ENCODE data around the gene GPR6. TPM values are rescaled to one million over a fixed set of nuclear protein-coding genes. Genes with fewer than 3 reads are reported as not detected.

Gene GPR6
- total RNA-seq, 1 donor from 2014 or later: not detected

DNA sequence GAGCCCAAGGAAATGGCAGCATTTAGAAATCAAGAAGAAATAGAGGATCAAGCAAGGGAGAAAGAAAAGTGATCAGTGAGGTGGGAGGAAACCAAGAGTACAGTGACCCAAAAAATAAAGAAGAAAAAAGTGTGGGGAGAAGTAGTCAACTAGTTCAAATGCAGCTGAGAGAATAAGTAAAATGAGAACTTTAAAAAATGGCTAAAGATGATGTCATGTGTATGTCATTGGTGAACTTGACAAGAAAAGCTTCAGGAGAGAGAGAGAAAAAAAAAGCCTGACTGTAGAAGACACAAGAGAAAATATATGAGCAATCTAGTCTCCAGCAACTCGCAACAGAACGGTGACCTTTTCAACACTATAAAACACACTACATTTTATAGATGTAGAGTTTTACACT lies 6.3 kb downstream of the GPR6 start:
- peaks cover 8% of the 10 kb centered on the region for H3K27me3 ChIP-seq (ENCODE audit: control insufficient read depth, insufficient read depth, low read length)
- no peaks in the 10 kb centered on the region for H3K36me3 ChIP-seq (ENCODE audit: control insufficient read depth, insufficient read depth, low read length)
- H3K4me3 ChIP-seq (ENCODE audit: low read depth, low read length): no peak overlapping the region
- DNase-seq (ENCODE audit: low read depth) (no peak), FAIRE-seq (no peak)
- TF ChIP-seq, protein P1, sequence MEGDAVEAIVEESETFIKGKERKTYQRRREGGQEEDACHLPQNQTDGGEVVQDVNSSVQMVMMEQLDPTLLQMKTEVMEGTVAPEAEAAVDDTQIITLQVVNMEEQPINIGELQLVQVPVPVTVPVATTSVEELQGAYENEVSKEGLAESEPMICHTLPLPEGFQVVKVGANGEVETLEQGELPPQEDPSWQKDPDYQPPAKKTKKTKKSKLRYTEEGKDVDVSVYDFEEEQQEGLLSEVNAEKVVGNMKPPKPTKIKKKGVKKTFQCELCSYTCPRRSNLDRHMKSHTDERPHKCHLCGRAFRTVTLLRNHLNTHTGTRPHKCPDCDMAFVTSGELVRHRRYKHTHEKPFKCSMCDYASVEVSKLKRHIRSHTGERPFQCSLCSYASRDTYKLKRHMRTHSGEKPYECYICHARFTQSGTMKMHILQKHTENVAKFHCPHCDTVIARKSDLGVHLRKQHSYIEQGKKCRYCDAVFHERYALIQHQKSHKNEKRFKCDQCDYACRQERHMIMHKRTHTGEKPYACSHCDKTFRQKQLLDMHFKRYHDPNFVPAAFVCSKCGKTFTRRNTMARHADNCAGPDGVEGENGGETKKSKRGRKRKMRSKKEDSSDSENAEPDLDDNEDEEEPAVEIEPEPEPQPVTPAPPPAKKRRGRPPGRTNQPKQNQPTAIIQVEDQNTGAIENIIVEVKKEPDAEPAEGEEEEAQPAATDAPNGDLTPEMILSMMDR (IDR thresholded peaks at IDR 0.05; ENCODE audit: insufficient read depth, low read length, severe bottlenecking): no peak

DNA sequence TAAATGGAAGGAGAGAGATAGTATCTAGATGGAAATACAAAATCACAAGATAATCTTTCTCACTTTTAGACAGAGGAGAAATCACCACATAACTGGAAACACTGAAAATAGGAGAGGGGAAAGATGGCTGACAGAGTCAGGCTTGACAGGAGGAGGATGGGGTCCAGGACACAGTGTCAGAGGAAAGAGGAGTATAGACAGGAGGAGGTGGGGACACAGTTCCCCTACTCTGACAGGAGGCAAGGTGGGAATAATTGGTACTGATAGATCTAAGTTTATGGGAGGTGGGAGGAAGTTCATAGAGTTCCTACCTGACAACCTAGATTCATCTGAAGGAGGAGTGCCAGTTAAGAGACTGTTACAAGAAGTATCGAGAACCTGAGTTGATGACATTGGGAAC lies 9.1 kb downstream of the GPR6 start:
- no peak for DNase-seq (ENCODE audit: low read depth)
- TF ChIP-seq, protein P1 (IDR thresholded peaks at IDR 0.05; ENCODE audit: insufficient read depth, low read length, severe bottlenecking): no peak
- FAIRE-seq: no peak
- H3K4me3 ChIP-seq (ENCODE audit: low read depth, low read length): no peak overlapping the region
- H3K27me3 ChIP-seq (ENCODE audit: control insufficient read depth, insufficient read depth, low read length): peaks cover 4% of the 10 kb centered on the region
- no peaks in the 10 kb centered on the region for H3K36me3 ChIP-seq (ENCODE audit: control insufficient read depth, insufficient read depth, low read length)

DNA sequence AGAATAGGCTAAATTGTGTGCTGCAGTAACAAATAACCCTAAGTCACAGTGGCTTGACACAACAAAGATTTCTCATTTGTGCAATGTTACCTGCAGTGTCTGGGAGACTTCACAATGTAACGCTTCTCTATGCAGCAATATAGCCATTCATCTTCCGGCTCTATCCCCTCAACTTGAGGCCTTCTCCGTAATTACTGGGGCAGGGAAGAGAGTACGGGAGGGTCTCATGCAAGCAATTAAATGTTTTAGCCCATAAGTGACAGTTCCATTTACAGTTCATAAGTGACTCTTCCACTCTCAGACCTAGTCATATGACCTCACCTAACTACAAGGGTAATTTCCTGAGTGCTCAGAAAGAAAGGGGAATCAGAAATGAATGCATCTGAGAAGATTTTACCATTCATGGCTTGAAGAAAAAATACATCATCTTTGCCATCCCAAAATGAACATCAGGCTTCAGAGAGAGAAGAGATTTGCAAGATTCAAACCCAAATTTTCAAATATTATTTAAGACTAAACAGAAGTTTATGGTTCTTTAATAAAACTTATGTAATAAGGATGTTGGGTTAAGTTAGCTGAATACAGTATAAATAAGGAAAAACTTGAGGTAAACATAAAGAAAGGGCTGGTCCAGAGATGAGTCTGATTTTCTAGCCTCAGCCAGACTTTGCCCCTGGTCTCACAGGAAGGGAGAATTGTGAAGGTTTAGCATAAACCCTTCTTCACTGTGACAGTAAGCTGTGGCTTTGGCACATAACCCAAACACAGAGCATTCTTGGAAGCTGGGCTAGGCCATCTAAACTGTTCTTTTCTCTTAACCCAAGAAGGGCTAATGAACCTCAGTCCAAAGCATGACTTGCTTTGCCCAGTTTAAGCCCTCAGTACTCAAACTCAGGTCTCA lies 13.3 kb downstream of the GPR6 start:
- no peak for FAIRE-seq
- no peak for DNase-seq (ENCODE audit: low read depth)
- TF ChIP-seq, protein P1 (IDR thresholded peaks at IDR 0.05; ENCODE audit: insufficient read depth, low read length, severe bottlenecking): no peak
- Histone ChIP-seq H3K4me3 (ENCODE audit: low read depth, low read length) (no peak overlapping the region), H3K27me3 (ENCODE audit: control insufficient read depth, insufficient read depth, low read length) (no peaks in the 10 kb centered on the region), H3K36me3 (ENCODE audit: control insufficient read depth, insufficient read depth, low read length) (no peaks in the 10 kb centered on the region)

DNA sequence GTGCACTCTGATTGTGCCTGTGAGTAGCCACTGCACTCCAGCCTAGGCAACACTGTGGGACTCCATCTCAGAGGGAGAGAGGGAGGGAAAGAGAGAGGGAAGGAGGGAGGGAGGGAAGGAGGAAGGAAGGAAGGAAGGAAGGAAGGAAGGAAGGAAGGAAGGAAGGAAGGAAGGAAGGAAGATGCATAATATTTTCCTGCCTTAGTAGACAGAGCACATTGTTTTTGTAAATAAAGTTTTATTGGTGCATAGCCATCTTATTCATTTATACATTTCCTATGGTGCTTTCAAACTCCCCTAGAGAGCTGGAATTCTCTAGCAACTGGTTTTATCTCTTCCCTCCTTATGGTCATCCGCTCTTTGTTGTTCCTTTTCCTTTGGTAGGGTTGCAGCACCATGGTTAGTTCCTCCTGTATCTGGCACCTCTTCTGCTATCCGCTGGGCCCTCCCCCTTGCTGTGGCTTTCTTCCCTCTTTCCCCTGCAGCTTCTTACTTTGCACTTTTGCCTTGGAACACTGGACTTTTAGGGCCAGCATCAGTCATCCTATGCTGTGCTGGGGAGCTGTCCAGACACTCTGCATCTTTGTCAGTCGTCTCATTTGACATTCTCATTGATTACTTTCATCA lies 20.2 kb downstream of the GPR6 start:
- no peaks in the 10 kb centered on the region for H3K36me3 ChIP-seq (ENCODE audit: control insufficient read depth, insufficient read depth, low read length)
- no peaks in the 10 kb centered on the region for H3K27me3 ChIP-seq (ENCODE audit: control insufficient read depth, insufficient read depth, low read length)
- FAIRE-seq (no peak), DNase-seq (ENCODE audit: low read depth) (no peak)
- TF ChIP-seq, protein P1 (IDR thresholded peaks at IDR 0.05; ENCODE audit: insufficient read depth, low read length, severe bottlenecking): no peak
- no peak overlapping the region for H3K4me3 ChIP-seq (ENCODE audit: low read depth, low read length)

DNA sequence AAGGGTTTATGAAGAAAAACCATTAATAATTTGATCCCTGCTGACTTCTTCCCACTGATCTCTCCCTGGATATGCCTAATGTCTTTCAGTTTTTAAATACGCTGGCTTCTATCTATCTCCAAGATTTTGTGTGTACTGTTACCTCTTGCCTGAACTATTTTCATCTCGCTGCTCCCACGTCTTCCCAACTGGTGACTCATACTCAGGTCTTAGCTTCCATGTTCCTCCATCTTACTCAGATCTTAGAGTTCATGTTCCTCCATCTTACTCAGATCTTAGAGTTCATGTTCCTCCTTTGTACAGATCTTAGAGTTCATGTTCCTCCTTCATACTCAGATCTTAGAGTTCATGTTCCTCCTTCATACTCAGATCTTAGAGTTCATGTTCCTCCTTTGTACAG lies 21.6 kb downstream of the GPR6 start:
- FAIRE-seq (no peak), DNase-seq (ENCODE audit: low read depth) (no peak)
- H3K4me3 ChIP-seq (ENCODE audit: low read depth, low read length): no peak overlapping the region
- TF ChIP-seq, protein P1 (IDR thresholded peaks at IDR 0.05; ENCODE audit: insufficient read depth, low read length, severe bottlenecking): no peak
- H3K36me3 ChIP-seq (ENCODE audit: control insufficient read depth, insufficient read depth, low read length): no peaks in the 10 kb centered on the region
- no peaks in the 10 kb centered on the region for H3K27me3 ChIP-seq (ENCODE audit: control insufficient read depth, insufficient read depth, low read length)

Measured in bronchial epithelial cell (primary cell).